Breast epithelium (tissue), 3 donors: Measurements from ENCODE around the gene EPB41.

ENCODE experiments used
- POLR2A ChIP-seq: fragments of 450-650 bp; IDR thresholded peaks from one replicate; pipeline ENCODE4 v1.6.1; 2016; ENCODE audit warnings: antibody characterized with exemption, mild to moderate bottlenecking, moderate library complexity
- TF ChIP-seq, protein P1 (sequence below), 3 donors: fragments of 450-650 bp; IDR thresholded peaks; one replicate each; pipeline ENCODE4 v1.5.1; 2016 to 2017; ENCODE audit warnings: antibody characterized with exemption in 3 of 3, mild to moderate bottlenecking in 3 of 3, moderate library complexity in 3 of 3

DNA sequence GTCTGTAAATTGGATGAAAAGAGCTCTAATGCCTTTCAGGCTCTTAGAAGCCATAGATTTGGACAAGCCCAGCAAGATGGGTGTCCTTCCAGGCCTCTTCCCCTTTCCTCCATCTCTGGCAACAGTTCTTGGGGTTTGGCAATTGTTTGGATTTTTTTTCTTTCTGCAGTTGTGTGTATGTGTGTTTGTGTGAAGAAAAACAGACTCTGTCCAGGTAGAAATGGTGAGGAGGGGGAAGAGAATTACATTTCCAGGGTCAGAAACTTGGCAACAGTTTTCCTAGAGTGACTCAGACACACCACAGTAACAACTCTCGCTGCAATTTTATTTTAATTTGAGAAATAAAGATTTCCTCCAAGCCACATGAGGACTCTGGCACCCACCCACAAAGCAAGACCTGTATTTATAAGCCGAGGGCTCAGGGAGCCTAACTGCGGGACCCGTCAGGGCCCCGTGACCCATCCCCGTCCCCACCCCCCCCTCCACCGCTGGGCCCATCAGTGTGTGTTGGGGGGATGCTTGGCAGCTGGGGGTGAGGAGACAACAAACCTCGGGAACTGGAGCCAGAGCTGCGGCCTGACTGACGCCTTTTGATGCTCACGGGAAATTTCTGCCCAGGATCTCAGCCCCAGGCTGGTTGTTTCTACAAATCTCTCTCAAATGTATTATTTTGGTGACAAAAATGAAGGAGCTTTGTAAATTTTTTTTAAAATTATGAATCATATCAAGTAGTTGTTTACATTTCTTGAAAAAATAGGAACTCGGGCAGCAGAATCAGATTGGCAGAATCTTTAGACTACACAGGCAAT is 205.0 kb downstream of the EPB41 start:
- TF ChIP-seq, protein P1, sequence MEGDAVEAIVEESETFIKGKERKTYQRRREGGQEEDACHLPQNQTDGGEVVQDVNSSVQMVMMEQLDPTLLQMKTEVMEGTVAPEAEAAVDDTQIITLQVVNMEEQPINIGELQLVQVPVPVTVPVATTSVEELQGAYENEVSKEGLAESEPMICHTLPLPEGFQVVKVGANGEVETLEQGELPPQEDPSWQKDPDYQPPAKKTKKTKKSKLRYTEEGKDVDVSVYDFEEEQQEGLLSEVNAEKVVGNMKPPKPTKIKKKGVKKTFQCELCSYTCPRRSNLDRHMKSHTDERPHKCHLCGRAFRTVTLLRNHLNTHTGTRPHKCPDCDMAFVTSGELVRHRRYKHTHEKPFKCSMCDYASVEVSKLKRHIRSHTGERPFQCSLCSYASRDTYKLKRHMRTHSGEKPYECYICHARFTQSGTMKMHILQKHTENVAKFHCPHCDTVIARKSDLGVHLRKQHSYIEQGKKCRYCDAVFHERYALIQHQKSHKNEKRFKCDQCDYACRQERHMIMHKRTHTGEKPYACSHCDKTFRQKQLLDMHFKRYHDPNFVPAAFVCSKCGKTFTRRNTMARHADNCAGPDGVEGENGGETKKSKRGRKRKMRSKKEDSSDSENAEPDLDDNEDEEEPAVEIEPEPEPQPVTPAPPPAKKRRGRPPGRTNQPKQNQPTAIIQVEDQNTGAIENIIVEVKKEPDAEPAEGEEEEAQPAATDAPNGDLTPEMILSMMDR (IDR thresholded peaks at IDR 0.05) = no peak
- no peak for TF ChIP-seq POLR2A
